H1 (cell line): ENCODE measurements around the gene FAM83B. TPM values are rescaled to one million over a fixed set of nuclear protein-coding genes. Genes with fewer than 3 reads are reported as not detected.

Experiments used
- CTCF ChIA-PET: fragments of 300-600 bp; sonication (Branson Sonifier 250); formaldehyde crosslinking; loops from one replicate; lab custom pipeline; 2021; ENCODE audit not compliant: partially characterized antibody; lab: Charles Lee
- POLR2A ChIA-PET: fragments of 300-600 bp; sonication (Branson Sonifier 250); formaldehyde crosslinking; loops from one replicate; lab custom pipeline; 2021; ENCODE audit warnings: inconsistent platforms; ENCODE audit not compliant: partially characterized antibody; lab: Charles Lee
- DNase-seq, 2 experiments: peaks; one replicate each; pipeline versions ENCODE4 v3.0.0 to v3.0.0-alpha.2; 2010 to 2022; ENCODE audit warnings: low spot score in 2 of 2, low read depth in 1 of 2, mixed read lengths in 1 of 2
- FAIRE-seq: peaks from 2 replicates; lab custom pipeline; 2011; peaks lifted over from hg19 to GRCh38; lab: Jason Lieb, UNC
- H2AFZ ChIP-seq: 2 replicates; pipeline ENCODE4 v1.8.1; 2012; ENCODE audit warnings: low read length, inconsistent platforms
- H2AK5ac ChIP-seq: 2 replicates; pipeline ENCODE4 v1.6.1; 2013; ENCODE audit warnings: low read depth, low read length
- H2BK120ac ChIP-seq: replicated peaks from 2 replicates; pipeline ENCODE3; 2013; ENCODE audit warnings: low read depth, low read length, inconsistent platforms
- H2BK12ac ChIP-seq: 2 replicates; pipeline ENCODE4 v1.6.1; 2013; ENCODE audit warnings: low read depth, low read length
- H2BK15ac ChIP-seq: 2 replicates; pipeline ENCODE4 v1.6.1; 2013; ENCODE audit warnings: low read length
- H2BK20ac ChIP-seq: 2 replicates; pipeline ENCODE4 v1.6.1; 2013; ENCODE audit warnings: low read length
- H2BK5ac ChIP-seq: 2 replicates; pipeline ENCODE4 v1.6.1; 2013; ENCODE audit warnings: low read depth, low read length
- H3K14ac ChIP-seq: 2 replicates; pipeline ENCODE4 v1.6.1; 2013; ENCODE audit warnings: inconsistent platforms; ENCODE audit not compliant: insufficient read length
- H3K18ac ChIP-seq: 2 replicates; pipeline ENCODE4 v1.6.1; 2013; ENCODE audit warnings: low read length; ENCODE audit errors: extremely low read depth
- H3K23ac ChIP-seq: 2 replicates; pipeline ENCODE4 v1.6.1; 2013; ENCODE audit warnings: inconsistent platforms; ENCODE audit not compliant: insufficient read length
- H3K23me2 ChIP-seq: 2 replicates; pipeline ENCODE4 v1.6.1; 2013; ENCODE audit warnings: low read depth, low read length
- H3K27ac ChIP-seq: 2 replicates; pipeline ENCODE4 v1.6.1; 2011; ENCODE audit warnings: low read depth, low read length, inconsistent platforms
- H3K27me3 ChIP-seq, 4 experiments: replicated peaks in 1 of 4; 1 replicate in 1 of 4; 2 replicates in 3 of 4; pipeline versions ENCODE4 v1.6.1 to v1.8.1; 2011 to 2013; ENCODE audit warnings: low read length in 3 of 4, mild to moderate bottlenecking in 3 of 4, inconsistent platforms in 2 of 4, mixed read lengths in 2 of 4, moderate library complexity in 1 of 4; ENCODE audit not compliant: control insufficient read depth in 3 of 4, insufficient read depth in 3 of 4; ENCODE audit errors: extremely low read depth in 1 of 4
- H3K36me3 ChIP-seq, 4 experiments: 2 replicates each; pipeline versions ENCODE4 v1.6.1 to v1.8.1; 2011 to 2013; ENCODE audit warnings: mild to moderate bottlenecking in 4 of 4, low read length in 3 of 4, moderate library complexity in 2 of 4, control low read depth in 1 of 4, inconsistent platforms in 1 of 4; ENCODE audit not compliant: insufficient read depth in 4 of 4, control insufficient read depth in 2 of 4
- H3K4ac ChIP-seq: replicated peaks from 2 replicates; pipeline ENCODE3; 2013; ENCODE audit warnings: low read length, low read depth, mixed read lengths, inconsistent platforms; ENCODE audit not compliant: insufficient read length
- H3K4me1 ChIP-seq, 4 experiments: replicated peaks in 1 of 4; 1 replicate in 1 of 4; 2 replicates in 3 of 4; pipeline versions ENCODE4 v1.6.1 to v1.8.1; 2011 to 2013; ENCODE audit warnings: low read length in 3 of 4, inconsistent platforms in 2 of 4, mixed read lengths in 1 of 4; ENCODE audit not compliant: insufficient read depth in 4 of 4, control insufficient read depth in 3 of 4
- H3K4me2 ChIP-seq, 2 experiments: 2 replicates each; pipeline versions ENCODE4 v1.6.1 to v1.8.1; 2011 to 2013; ENCODE audit warnings: low read depth in 2 of 2, low read length in 2 of 2, control low read depth in 1 of 2, inconsistent platforms in 1 of 2, mild to moderate bottlenecking in 1 of 2; ENCODE audit not compliant: insufficient read depth in 1 of 2
- H3K4me3 ChIP-seq, 4 experiments: fragments of 200-600, 300-600 bp in 1 of 4; sonication (generic), shearing (Covaris generic), sonication (Bioruptor Twin) in 1 of 4; 2 replicates each; pipeline versions ENCODE4 v1.5.1 to v1.8.1; 2011 to 2016; ENCODE audit warnings: low read length in 4 of 4, low read depth in 3 of 4, control low read depth in 2 of 4, inconsistent platforms in 2 of 4, mild to moderate bottlenecking in 2 of 4, mixed read lengths in 1 of 4, moderate library complexity in 1 of 4; ENCODE audit not compliant: insufficient read depth in 2 of 4; ENCODE audit errors: extremely low read depth in 1 of 4
- H3K56ac ChIP-seq: replicated peaks from 2 replicates; pipeline ENCODE3; 2013; ENCODE audit warnings: low read depth, mild to moderate bottlenecking, mixed read lengths, low read length, inconsistent platforms; ENCODE audit not compliant: insufficient read length
- H3K79me1 ChIP-seq: 2 replicates; pipeline ENCODE4 v1.6.1; 2013; ENCODE audit warnings: low read depth, low read length, control low read depth
- H3K79me2 ChIP-seq, 2 experiments: 2 replicates each; pipeline versions ENCODE4 v1.6.1 to v1.8.1; 2012 to 2013; ENCODE audit warnings: low read length in 2 of 2, mild to moderate bottlenecking in 2 of 2, inconsistent platforms in 1 of 2; ENCODE audit not compliant: insufficient read depth in 2 of 2, control insufficient read depth in 1 of 2
- H3K9ac ChIP-seq, 4 experiments: replicated peaks in 1 of 4; 1 replicate in 1 of 4; 2 replicates in 3 of 4; pipeline versions ENCODE4 v1.6.1 to v1.8.1; 2011 to 2013; ENCODE audit warnings: low read depth in 3 of 4, low read length in 3 of 4, control low read depth in 2 of 4, mild to moderate bottlenecking in 2 of 4, moderate library complexity in 2 of 4, inconsistent platforms in 1 of 4; ENCODE audit errors: extremely low read depth in 1 of 4
- H3K9me3 ChIP-seq, 2 experiments: 2 replicates each; pipeline versions ENCODE4 v1.6.1 to v1.8.1; 2012 to 2013; ENCODE audit warnings: mild to moderate bottlenecking in 2 of 2, moderate library complexity in 2 of 2, control low read depth in 1 of 2, inconsistent platforms in 1 of 2, low read depth in 1 of 2, low read length in 1 of 2, mixed read lengths in 1 of 2; ENCODE audit not compliant: insufficient read depth in 2 of 2
- H4K20me1 ChIP-seq, 2 experiments: replicated peaks in 1 of 2; 2 replicates each; pipeline versions ENCODE3 to v1.8.1; 2011 to 2013; ENCODE audit warnings: inconsistent platforms in 2 of 2, low read length in 2 of 2, mild to moderate bottlenecking in 1 of 2; ENCODE audit not compliant: insufficient read depth in 2 of 2, control insufficient read depth in 1 of 2
- H4K5ac ChIP-seq: 2 replicates; pipeline ENCODE4 v1.6.1; 2013; ENCODE audit warnings: low read length, low read depth, mixed read lengths, inconsistent platforms; ENCODE audit not compliant: insufficient read length
- H4K8ac ChIP-seq: 2 replicates; pipeline ENCODE4 v1.8.0; 2013; ENCODE audit warnings: mild to moderate bottlenecking, moderate library complexity, low read length, inconsistent platforms; ENCODE audit not compliant: insufficient read depth; ENCODE audit errors: extremely low read depth
- H4K91ac ChIP-seq: replicated peaks from 2 replicates; pipeline ENCODE3; 2013; ENCODE audit warnings: low read length, mixed read lengths, inconsistent platforms; ENCODE audit not compliant: insufficient read length
- CHD2 ChIP-seq: IDR thresholded peaks from 2 replicates; pipeline ENCODE4 v1.6.1; 2012; ENCODE audit warnings: low read length, improper control_type of control experiment
- FOSL1 ChIP-seq: IDR thresholded peaks from 2 replicates; pipeline ENCODE4 v1.6.1; 2011; ENCODE audit warnings: mild to moderate bottlenecking, low read depth, low read length, moderate library complexity; ENCODE audit not compliant: insufficient read depth
- GTF2F1 ChIP-seq: IDR thresholded peaks from 2 replicates; pipeline ENCODE4 v1.6.1; 2012; ENCODE audit warnings: low read depth, low read length, improper control_type of control experiment, borderline replicate concordance
- KDM1A ChIP-seq: fragments of 200-600, 300-600 bp; sonication (generic); IDR thresholded peaks from 2 replicates; pipeline ENCODE4 v1.7.1; 2016; ENCODE audit warnings: mild to moderate bottlenecking, low read length, borderline replicate concordance
- MAFK ChIP-seq: IDR thresholded peaks from 2 replicates; pipeline ENCODE4 v1.6.1; 2012; ENCODE audit warnings: low read depth, mild to moderate bottlenecking, improper control_type of control experiment, low read length
- POLR2AphosphoS5 ChIP-seq: IDR thresholded peaks from 2 replicates; pipeline ENCODE4 v1.6.1; 2011; ENCODE audit warnings: low read depth, low read length
- SIX5 ChIP-seq: IDR thresholded peaks from 2 replicates; pipeline ENCODE4 v1.6.1; 2011; ENCODE audit warnings: mild to moderate bottlenecking, low read depth, low read length
- SRF ChIP-seq: IDR thresholded peaks from 2 replicates; pipeline ENCODE4 v1.6.1; 2011; ENCODE audit warnings: mild to moderate bottlenecking, low read depth, low read length, moderate library complexity
- polyA plus RNA-seq, 7 experiments: library from polyadenylated mRNA; depleted of rRNA in 3 of 7; stranded (reverse) in 5 of 7; unstranded in 2 of 7; fragments of >200 nt in 5 of 7; fragments of 200-250 nt in 2 of 7; gene quantifications; 1 replicate in 5 of 7; 2 replicates in 1 of 7; 4 replicates in 1 of 7; pipeline versions ENCODE4 v1.2.1 to v1.2.3, GENCODE V29; 2011 to 2013; ENCODE audit warnings: missing spikeins in 2 of 7, mixed read lengths in 2 of 7
- total RNA-seq: library from RNA; stranded (reverse); fragmentation: NEBNext Ultra II Directional; extraction: Animal tissue kit (Norgen Biotek cat#: 25700); gene quantifications from 2 replicates; pipeline ENCODE4 v1.2.1, GENCODE V29; 2021

Gene FAM83B
- total and polyA plus RNA-seq, 2 of the 8 experiments (the other 6 are each of a cell fraction or from before 2014, with no cell fraction given), result 0.71 to 5.7 TPM

- no peaks in the 10 kb centered on the region for H3K27me3 ChIP-seq
- no peak for TF ChIP-seq GTF2F1
- no peak for TF ChIP-seq SIX5
- no peak for TF ChIP-seq FOSL1
- TF ChIP-seq MAFK, result no peak
- TF ChIP-seq SRF, result no peak
- TF ChIP-seq POLR2AphosphoS5, result no peak
- no peak for TF ChIP-seq CHD2
- TF ChIP-seq KDM1A, result no peak
- TF ChIP-seq, all 59 proteins: peak for 0
- Histone ChIP-seq H3K56ac (no peak overlapping the region), H4K5ac (no peak overlapping the region), H3K4ac (no peak overlapping the region), H2BK20ac (no peak overlapping the region), H3K79me1 (no peaks in the 10 kb centered on the region), H3K4me1 (no peaks in the 10 kb centered on the region), H2BK15ac (no peak overlapping the region), H2BK12ac (no peak overlapping the region), H3K36me3 (no peaks in the 10 kb centered on the region), H4K91ac (no peak overlapping the region), H2BK120ac (no peak overlapping the region), H3K23me2 (no peaks in the 10 kb centered on the region), H4K8ac (no peak overlapping the region), H3K79me2 (no peaks in the 10 kb centered on the region), H3K23ac (no peak overlapping the region), H3K4me2 (no peak overlapping the region), H4K20me1 (no peaks in the 10 kb centered on the region), H3K27ac (no peak overlapping the region), H3K14ac (no peak overlapping the region), H3K18ac (no peak overlapping the region), H3K9ac (no peak overlapping the region), H2BK5ac (no peak overlapping the region), H3K9me3 (no peaks in the 10 kb centered on the region), H2AK5ac (no peak overlapping the region), H3K4me3 (no peak overlapping the region), H2AFZ (no peak overlapping the region)
- no peak for DNase-seq
- no peak for FAIRE-seq
- CTCF ChIA-PET, result no interaction called here
- POLR2A ChIA-PET, result no interaction called here
These were observed 30.3 kb downstream of the FAM83B start for GRCh38 chr6:54876871-54877270.
